MM.1S (cell line): ENCODE measurements around the gene MYRIP.

Experiments used
- CTCF ChIP-seq: fragments of 300-600 bp; sonication (generic); IDR thresholded peaks from 2 replicates; pipeline ENCODE4 v1.5.1; 2016; ENCODE audit warnings: antibody characterized with exemption, low read length, mixed read lengths
- EZH2 ChIP-seq: fragments of 300-600 bp; sonication (generic); optimal IDR thresholded peaks from 2 replicates; pipeline ENCODE3; 2017; ENCODE audit warnings: low read depth, mild to moderate bottlenecking, antibody characterized with exemption, low read length, mixed read lengths
- EZH2phosphoT487 ChIP-seq: fragments of 300-600 bp; sonication (generic); IDR thresholded peaks from 2 replicates; pipeline ENCODE4 v1.6.1; 2018; ENCODE audit warnings: antibody characterized with exemption, low read length

GRCh38 chr3:40102182-40102581, 292.8 kb downstream of the MYRIP start:
- no peak for TF ChIP-seq CTCF
- TF ChIP-seq EZH2 = no peak
- TF ChIP-seq EZH2phosphoT487 = no peak
